ENCODE measurements around the gene ELP5. TPM values are rescaled to one million over a fixed set of nuclear protein-coding genes. Genes with fewer than 3 reads are reported as not detected.

The ELP5 gene
- total and polyA plus RNA-seq, 2 of the 4 experiments (the other 2 are of a cell fraction) = 39.3 to 46.6 TPM

DNA sequence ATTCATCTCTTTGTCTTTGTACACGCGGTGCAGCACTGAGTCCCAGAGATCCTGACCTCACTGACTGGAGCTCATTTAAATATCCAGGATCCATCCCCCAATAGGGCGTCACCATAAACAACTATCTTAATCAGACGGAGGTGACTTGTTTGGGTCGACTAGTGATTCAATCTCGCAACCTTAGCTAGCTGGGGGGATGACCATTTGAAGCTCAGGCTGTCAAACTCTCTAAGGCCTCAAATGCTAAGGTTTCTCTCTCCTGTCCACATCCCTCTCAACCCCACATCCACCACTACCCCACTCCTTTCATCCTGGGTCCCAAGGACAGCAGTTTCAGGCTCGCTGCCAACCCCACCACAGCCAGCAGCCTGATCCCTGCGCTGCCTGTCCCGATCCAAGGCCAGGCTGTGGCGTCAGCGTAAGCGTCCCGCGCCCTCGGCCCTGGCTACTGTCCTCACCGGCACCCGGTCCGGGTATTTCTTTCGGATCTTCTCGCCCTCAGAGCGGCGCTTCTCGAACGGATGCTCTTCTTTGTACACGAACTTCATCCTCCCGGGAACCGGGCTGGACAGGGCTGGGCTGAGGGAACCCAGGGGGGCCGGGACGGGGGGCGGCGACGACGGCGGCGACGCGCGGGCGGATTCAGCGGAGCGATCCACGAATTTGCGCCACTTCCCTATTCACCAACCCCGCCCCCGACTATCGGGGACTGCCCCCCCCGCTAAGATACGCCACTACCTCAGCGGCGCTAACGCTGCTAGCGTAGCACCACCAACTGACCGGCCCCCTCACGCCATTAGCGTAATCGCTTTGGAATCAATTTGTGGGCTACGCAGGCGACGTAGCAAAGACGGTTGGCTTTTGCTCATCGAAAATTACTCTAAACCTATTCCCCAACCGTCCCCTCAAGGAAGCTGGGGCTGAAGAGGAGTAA lies 10.0 kb upstream of the ELP5 start, which contains the start of gene GABARAP:
Gene GABARAP, minus strand, starts transcription at position 667 of the 934 bp plus-strand sequence. Its CDS starts 119 bp downstream, at position 548.
- Histone ChIP-seq H3K14ac (replicated peaks; ENCODE audit: low read depth, low read length) (peak within 1 kb of the TSS; percentile 100), H4K20me1 (ENCODE audit: insufficient read depth, low read length) (peaks cover 13% of the 10 kb centered on the region), H2AK5ac (ENCODE audit: low read depth, low read length) (peak within 1 kb of the TSS; percentile 96), H2BK5ac (ENCODE audit: low read depth, low read length, poor library complexity, severe bottlenecking) (peak within 1 kb of the TSS; percentile 98), H3K56ac (ENCODE audit: extremely low read depth, insufficient read depth, low read length) (peak within 1 kb of the TSS; percentile 99), H4K5ac (ENCODE audit: low read depth, low read length) (peak within 1 kb of the TSS; percentile 98), H3K79me1 (ENCODE audit: low read depth in 1 of 2, low read length in 2 of 2) (peaks cover 13 to 52% of the 10 kb centered on the region in 2 experiments), H2AK9ac (replicated peaks; ENCODE audit: low read depth, low read length, poor library complexity) (peak within 1 kb of the TSS; percentile 100), H3K4me1 (ENCODE audit: control insufficient read depth, insufficient read depth, low read length) (peaks cover 8% of the 10 kb centered on the region), H2BK120ac (ENCODE audit: low read depth, low read length) (peak within 1 kb of the TSS; percentile 97), H3K4ac (ENCODE audit: low read depth, low read length) (peak within 1 kb of the TSS; percentile 99), H3K4me3 (ENCODE audit: insufficient read depth, low read depth, low read length) (peak within 1 kb of the TSS; percentile 90), H4K91ac (ENCODE audit: insufficient read depth, low read depth, low read length) (peak within 1 kb of the TSS; percentile 98), H2BK15ac (ENCODE audit: low read depth, low read length) (peak within 1 kb of the TSS; percentile 93; the same call in 1 of the 3 replicates), H3K27ac (ENCODE audit: insufficient read depth, low read length) (peak within 1 kb of the TSS; percentile 95), H4K8ac (ENCODE audit: low read depth in 2 of 2, low read length in 2 of 2) (peak within 1 kb of the TSS; percentile 80 to 100), H2AFZ (replicated peaks; ENCODE audit: low read length, poor library complexity) (peak within 1 kb of the TSS; percentile 90), H3K36me3 (ENCODE audit: control insufficient read depth, insufficient read depth, low read length) (peaks cover 28% of the 10 kb centered on the region), H3K9me3 (ENCODE audit: control insufficient read depth, insufficient read depth, low read length) (no peaks in the 10 kb centered on the region), H3K27me3 (ENCODE audit: control insufficient read depth, insufficient read depth, low read length) (no peaks in the 10 kb centered on the region), H3K9ac (ENCODE audit: low read depth, low read length) (peak within 1 kb of the TSS; percentile 98), H3K18ac (ENCODE audit: low read depth, low read length) (peak within 1 kb of the TSS; percentile 99), H2BK20ac (ENCODE audit: low read depth, low read length) (peak within 1 kb of the TSS; percentile 75), H3K4me2 (ENCODE audit: low read depth, low read length) (peak within 1 kb of the TSS; percentile 95), H3K9me1 (ENCODE audit: insufficient read depth, low read length) (0 out of 2 replicates have a peak, but pooled peaks cover 2% of the 10 kb centered on the region), H3K23ac (ENCODE audit: low read depth, low read length) (peak within 1 kb of the TSS; percentile 99)
- DNase-seq (peak; percentile 90), ATAC-seq (ENCODE audit: low read depth) (peak; percentile 54)
- no TSS peak for BruUV-seq (replicated peaks)
- POLR2A ChIA-PET (ENCODE audit: unreplicated experiment) = interaction anchor here (0.5 to 1.4 kb wide), 3 partner anchors 9 to 64 kb away, joined by 3 to 7 read pairs (median 4); partner anchors contain the start of gene CTDNEP1
- no peak for TF ChIP-seq RAD21 (IDR thresholded peaks at IDR 0.05; ENCODE audit: low read length)
- no peak for TF ChIP-seq CEBPB (IDR thresholded peaks at IDR 0.05; ENCODE audit: low read depth, low read length)
- TF ChIP-seq, protein P1, sequence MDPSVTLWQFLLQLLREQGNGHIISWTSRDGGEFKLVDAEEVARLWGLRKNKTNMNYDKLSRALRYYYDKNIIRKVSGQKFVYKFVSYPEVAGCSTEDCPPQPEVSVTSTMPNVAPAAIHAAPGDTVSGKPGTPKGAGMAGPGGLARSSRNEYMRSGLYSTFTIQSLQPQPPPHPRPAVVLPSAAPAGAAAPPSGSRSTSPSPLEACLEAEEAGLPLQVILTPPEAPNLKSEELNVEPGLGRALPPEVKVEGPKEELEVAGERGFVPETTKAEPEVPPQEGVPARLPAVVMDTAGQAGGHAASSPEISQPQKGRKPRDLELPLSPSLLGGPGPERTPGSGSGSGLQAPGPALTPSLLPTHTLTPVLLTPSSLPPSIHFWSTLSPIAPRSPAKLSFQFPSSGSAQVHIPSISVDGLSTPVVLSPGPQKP (IDR thresholded peaks at IDR 0.05; ENCODE audit: borderline replicate concordance, low read depth, low read length) = 0 out of 2 replicates have a peak, but pooled peaks have one; percentile 21
- peak; percentile 82; the same call in 1 of the 2 replicates for TF ChIP-seq POLR2A (IDR thresholded peaks at IDR 0.05; ENCODE audit: low read depth, low read length)
- no peak for TF ChIP-seq MAFK (IDR thresholded peaks at IDR 0.05; ENCODE audit: low read depth, low read length)
- TF ChIP-seq BHLHE40 (IDR thresholded peaks at IDR 0.05; ENCODE audit: low read depth, low read length) = 0 out of 2 replicates have a peak, but pooled peaks have one; percentile 53
- peak; percentile 88 for TF ChIP-seq MAZ (IDR thresholded peaks at IDR 0.05; ENCODE audit: borderline replicate concordance, low read depth, low read length)
- peak; percentile 5; the same call in 1 of the 2 replicates for TF ChIP-seq FOS (IDR thresholded peaks at IDR 0.05; ENCODE audit: low read depth, low read length)
- TF ChIP-seq, protein P2, sequence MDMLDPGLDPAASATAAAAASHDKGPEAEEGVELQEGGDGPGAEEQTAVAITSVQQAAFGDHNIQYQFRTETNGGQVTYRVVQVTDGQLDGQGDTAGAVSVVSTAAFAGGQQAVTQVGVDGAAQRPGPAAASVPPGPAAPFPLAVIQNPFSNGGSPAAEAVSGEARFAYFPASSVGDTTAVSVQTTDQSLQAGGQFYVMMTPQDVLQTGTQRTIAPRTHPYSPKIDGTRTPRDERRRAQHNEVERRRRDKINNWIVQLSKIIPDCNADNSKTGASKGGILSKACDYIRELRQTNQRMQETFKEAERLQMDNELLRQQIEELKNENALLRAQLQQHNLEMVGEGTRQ (IDR thresholded peaks at IDR 0.05; ENCODE audit: low read depth, low read length) = peak; percentile 63
- in situ Hi-C loops (cut with MboI; ENCODE audit: low sequenced_read_pairs) = loop anchor here (25.0 kb wide), 1 partner anchor 920 kb away; the partner anchor contains the start of genes PER1 and VAMP2
- CTCF ChIA-PET = interaction anchor here (0.6 kb wide), 1 partner anchor 127 kb away, joined by 4 read pairs; the partner anchor contains the start of gene ASGR2
- WGBS, 2 experiments (ENCODE audit: extremely low coverage in 2 of 2, insufficient read length in 1 of 2) = 1% methylated on average over 14 of the region's 62 CpGs; no CpG with 5 or more reads in 1 of the 2 experiments
- dilution Hi-C loops (cut with HindIII; ENCODE audit: low sequenced_read_pairs, unreplicated experiment) = no loop called here
- intact Hi-C loops (cut with micrococcal nuclease) = no loop called here
